GM19324 (cell line): Measurements from ENCODE around the gene DVL2.
A peak's percentile ranks its signal among the peaks of the same experiment; 100 is the strongest.
"Not testable (repeated sequence)": the region's sequence is repeated elsewhere in the genome, so short reads cannot be mapped to it uniquely, and the experiment has no call there.

Experiments used
- ATAC-seq: cut with Tn5 transposase; IDR thresholded peaks from one replicate; pipeline ENCODE4 v1.9.1; 2021; ENCODE audit warnings: mild to moderate bottlenecking, moderate library complexity; ENCODE audit not compliant: unreplicated experiment, low FRiP score

Gene DVL2

GRCh38 chr17:7258731-7259554 is 24.6 kb upstream of the DVL2 start:
- no peak for ATAC-seq

DNA sequence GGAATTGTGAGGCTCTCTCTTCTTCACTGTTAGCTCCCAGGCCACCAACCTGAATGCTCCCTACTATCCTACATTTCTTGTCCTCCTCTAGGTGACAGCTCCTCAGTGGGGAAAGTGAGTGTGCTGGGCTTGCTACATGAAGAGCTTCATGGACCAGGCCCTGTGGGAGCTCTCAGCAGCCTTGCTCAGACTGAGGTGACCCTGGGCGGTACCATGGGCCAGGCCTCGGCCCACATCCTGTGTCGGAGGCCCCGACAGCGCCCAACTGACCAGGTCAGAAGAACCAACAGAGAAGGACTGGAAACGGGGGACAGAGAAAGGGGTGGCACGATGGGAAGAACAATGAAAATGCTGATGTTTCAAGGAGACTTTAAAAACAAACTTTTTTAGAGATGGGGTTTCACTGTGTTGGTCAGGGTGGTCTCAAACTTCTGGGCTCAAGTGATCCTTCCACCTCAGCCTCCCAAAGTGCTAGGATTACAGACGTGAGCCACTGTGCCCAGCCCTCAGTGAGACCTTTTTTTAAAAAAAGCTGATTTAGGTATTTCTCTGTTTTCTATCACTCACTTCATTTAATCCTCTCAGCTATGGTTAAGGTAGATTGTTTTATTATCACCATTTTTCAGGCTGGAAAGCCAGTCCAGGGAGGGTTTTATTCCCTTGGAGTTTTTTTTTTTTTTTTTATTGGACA is 22.6 kb upstream of the DVL2 start:
- no peak for ATAC-seq

DNA sequence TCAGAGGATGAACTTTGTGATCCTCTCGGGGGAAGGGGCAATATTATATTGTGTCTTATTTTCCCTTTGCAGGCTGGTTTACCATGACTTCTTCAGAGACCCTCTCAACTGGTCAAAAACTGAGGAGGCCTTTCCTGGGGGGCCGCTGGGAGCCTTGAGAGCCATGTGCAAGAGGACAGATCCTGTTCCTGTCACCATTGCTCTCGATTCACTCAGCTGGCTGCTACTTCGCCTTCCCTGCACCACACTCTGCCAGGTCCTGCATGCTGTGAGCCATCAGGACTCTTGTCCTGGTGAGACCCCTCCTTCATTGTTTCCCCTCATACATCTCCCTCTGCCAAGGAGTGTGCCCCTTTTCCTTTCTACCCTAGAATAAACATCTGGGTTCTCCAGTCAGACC is 20.2 kb upstream of the DVL2 start:
- ATAC-seq: no peak

- no peak for ATAC-seq
Observed at GRCh38 chr17:7253082-7253481, 18.8 kb upstream of the DVL2 start.

DNA sequence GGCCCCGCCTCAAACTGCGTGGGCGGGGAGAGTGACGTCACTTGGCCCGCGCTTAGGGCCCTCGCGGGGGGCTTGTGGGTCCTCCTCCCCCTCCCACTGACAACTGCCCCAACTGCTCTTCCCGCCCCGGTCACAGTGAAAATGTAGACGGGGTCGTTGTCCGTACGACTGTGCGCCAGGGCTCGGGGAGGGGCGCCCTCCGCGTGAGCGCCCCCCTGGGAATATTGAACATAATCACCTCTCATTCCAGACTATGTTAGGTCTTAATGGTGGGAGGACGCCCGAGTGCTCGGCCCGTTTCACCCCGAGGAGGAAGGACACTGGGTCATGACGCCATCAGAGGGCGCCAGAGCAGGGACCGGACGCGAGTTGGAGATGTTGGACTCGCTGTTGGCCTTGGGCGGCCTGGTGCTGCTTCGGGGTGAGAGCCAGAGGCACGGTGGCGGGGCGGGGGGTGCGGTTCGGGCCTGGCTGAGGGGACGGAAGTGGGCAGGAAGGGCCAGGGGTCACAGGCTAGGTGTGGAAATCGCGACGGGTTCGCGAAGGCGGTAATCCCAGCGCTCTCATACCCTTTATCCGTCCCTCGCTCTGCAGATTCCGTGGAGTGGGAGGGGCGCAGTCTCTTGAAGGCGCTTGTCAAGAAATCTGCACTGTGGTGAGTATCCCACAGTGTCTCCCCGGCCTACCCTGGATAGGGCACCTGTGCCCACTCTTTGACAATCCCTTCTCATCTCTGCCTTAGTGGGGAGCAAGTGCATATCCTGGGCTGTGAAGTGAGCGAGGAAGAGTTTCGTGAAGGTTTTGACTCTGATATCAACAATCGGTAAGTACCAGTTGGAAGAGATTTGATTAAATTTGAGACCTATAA is 18.1 kb upstream of the DVL2 start, which contains the start of gene ELP5:
ELP5 (plus strand) TSS at position 40 of the 868 bp plus-strand sequence; CDS start at position 376, 336 bp downstream.
- peak; percentile 60 for ATAC-seq

DNA sequence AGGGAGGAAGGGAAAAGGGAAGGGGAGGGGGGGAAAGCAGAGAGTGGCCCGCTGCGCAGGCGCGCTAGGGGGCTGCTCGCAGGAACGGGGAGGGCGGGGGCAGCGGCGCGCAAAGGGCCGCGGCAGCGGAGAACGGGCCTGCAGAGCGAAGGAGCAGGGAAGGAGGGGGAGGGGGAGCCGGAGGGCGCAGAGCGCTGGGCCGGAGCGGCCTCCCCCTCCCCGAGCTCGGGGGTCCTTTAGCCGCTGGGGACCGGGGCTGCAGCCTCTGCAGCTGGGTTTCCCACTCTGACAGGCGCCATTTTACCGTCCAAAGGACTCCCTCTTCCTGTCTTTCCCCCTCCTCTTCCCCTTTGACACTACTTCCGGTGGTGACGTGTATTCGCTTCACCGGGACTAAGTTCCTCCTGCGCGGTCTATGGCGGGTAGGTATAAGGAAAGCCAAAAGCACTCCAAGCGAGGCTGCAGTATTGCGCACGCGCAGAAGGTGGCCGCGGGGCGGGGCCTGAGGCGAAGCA is 17.4 kb upstream of the DVL2 start, which contains the start of gene CTDNEP1:
CTDNEP1 (minus strand) TSS at position 74 of the 515 bp plus-strand sequence. CDS start 438 bp downstream, outside the sequence.
- ATAC-seq: peak; percentile 84

GRCh38 chr17:7250695-7251627 is 16.6 kb upstream of the DVL2 start:
- ATAC-seq: no peak

- ATAC-seq: no peak
Observed at GRCh38 chr17:7249830-7250229, 15.5 kb upstream of the DVL2 start.

DNA sequence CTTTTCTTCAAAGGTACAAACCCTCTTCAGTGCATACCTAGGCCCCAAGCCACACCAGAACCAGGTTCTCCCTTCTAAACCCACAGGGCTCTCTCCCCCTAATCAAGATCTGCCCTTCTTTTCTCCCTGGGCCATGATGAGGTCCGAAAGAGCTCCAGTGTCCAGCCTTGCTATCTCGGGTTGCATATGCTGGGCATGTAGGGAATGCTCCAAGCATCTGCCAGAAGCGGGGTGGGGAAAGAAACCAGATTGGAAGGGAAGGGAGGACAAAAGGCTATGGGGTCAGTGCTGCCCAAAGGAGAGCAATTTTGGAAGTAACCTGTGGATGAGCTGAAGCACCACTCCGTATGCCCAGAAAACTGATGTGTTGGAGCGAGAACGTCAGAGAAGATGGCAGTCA is 14.9 kb upstream of the DVL2 start:
- no peak for ATAC-seq

- no peak for ATAC-seq
Observed at GRCh38 chr17:7248796-7249195, 14.5 kb upstream of the DVL2 start.

- ATAC-seq: no peak
Observed at GRCh38 chr17:7246779-7247178, 12.5 kb upstream of the DVL2 start.

DNA sequence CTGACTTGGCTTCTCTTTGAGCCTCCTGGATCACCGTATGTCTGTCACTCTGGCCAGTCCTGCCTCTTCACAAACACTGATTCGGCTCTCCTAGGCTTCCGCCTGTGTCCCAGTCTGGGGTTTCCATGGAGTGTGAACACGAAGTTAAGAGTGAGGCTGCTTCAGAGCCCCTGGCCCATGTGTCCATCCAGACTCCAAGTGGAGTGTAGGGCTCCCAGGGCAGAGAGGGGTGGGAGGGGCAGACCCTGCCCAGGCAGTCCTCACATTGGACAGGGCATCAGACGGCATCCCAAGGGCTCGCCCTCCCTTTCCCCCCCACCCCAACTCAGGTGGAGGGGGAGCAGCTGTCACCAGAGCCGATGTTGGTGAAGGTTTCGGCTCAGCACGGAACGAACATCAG is 9.5 kb upstream of the DVL2 start:
- not testable (repeated sequence) for ATAC-seq

DNA sequence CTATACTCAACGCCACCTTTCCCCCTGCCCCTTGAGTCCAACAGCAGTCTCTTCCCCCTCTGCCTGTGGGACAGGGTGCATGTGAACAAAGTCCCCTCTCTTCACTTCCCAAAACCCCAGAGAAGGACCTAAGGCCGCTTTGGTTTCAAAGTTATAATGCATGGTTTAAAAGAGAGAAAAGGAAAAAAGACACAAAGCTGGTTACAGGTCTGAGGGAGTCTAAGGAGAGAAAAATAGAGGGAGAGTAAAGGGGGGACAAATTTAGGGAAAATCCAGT is 9.1 kb upstream of the DVL2 start:
- ATAC-seq: no peak

GRCh38 chr17:7242717-7243452 is 8.6 kb upstream of the DVL2 start:
- ATAC-seq: peak; percentile 46

- peak; percentile 33 for ATAC-seq
Observed at GRCh38 chr17:7241783-7242716, 7.7 kb upstream of the DVL2 start, which contains the start of gene GABARAP. GABARAP (minus strand) TSS chr17:7242449; CDS start chr17:7242330, 119 bp downstream.

GRCh38 chr17:7241090-7241733 is 6.9 kb upstream of the DVL2 start:
- no peak for ATAC-seq

- ATAC-seq: no peak
Observed at GRCh38 chr17:7240375-7240774, 6.1 kb upstream of the DVL2 start.
